Fibroblast of mammary gland (primary cell): ENCODE data around the gene DCAF10.
A peak's percentile ranks its signal among the peaks of the same experiment; 100 is the strongest.
"Not testable (repeated sequence)": the region's sequence is repeated elsewhere in the genome, so short reads cannot be mapped to it uniquely, and the experiment has no call there.

Source experiments
- DNase-seq: peaks from one replicate; pipeline ENCODE4 v3.0.0-alpha.2; 2010; ENCODE audit warnings: low read depth
- H3K4me3 ChIP-seq: 2 replicates; pipeline ENCODE4 v1.5.1; 2011; ENCODE audit warnings: low read depth, mild to moderate bottlenecking, low read length, moderate library complexity; ENCODE audit not compliant: control insufficient read depth
- CTCF ChIP-seq: conservative IDR thresholded peaks from 2 replicates; pipeline ENCODE4 v1.5.1; 2011; ENCODE audit warnings: low read depth, low read length, inconsistent platforms; ENCODE audit not compliant: control insufficient read depth, insufficient read depth

The DCAF10 gene

GRCh38 chr9:37908698-37909186 lies 108.1 kb downstream of the DCAF10 start:
- no peak overlapping the region for H3K4me3 ChIP-seq
- DNase-seq = peak; percentile 73
- no peak for TF ChIP-seq CTCF

DNA sequence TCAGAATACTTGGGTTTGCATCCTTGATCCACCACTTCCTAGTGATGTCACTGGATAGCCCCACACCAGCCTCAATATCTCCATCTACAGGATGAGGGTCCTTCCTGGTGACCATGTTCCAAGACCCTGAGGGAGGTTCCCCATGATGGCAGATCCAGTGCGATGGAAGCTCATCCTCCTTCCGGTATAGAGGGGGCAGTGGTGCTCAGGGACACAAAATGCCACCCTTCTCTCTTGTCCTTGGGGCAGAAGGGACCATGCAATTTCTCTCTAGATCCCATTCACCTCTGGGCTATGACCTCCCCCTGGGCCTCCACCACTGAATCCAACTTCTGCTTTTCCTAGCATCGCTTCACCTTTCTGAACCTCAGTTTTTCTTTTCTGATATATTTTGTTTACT lies 108.7 kb downstream of the DCAF10 start:
- no peak for DNase-seq
- no peak overlapping the region for H3K4me3 ChIP-seq
- TF ChIP-seq CTCF = no peak

GRCh38 chr9:37909836-37910235 lies 109.2 kb downstream of the DCAF10 start:
- not testable (repeated sequence) for H3K4me3 ChIP-seq, DNase-seq

GRCh38 chr9:37910271-37910670 lies 109.7 kb downstream of the DCAF10 start:
- TF ChIP-seq CTCF = no peak
- no peak overlapping the region for H3K4me3 ChIP-seq
- DNase-seq = no peak

DNA sequence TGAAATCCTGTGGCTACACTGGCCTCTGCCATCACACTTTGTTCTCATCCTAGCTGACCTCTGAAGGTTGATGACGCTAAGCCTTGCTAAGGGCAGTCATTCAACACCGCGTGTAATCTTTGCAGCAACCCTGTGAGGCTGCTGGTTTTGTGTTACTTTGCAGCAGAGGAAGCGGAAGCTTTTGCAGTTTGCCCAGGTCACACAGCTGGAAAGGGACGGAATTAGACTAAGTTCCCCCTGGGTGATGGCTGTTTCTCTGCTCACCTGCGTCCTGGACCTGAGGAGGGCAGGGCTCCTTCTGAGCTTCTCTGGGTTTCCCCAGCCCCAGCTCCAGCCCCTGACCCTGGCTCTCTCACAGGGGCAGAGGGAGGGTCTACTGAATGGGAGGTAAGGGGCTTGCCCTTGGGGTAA lies 110.7 kb downstream of the DCAF10 start:
- DNase-seq = peak; percentile 19
- no peak overlapping the region for H3K4me3 ChIP-seq
- no peak for TF ChIP-seq CTCF

- peak; percentile 99 for TF ChIP-seq CTCF
- DNase-seq = peak; percentile 72
- H3K4me3 ChIP-seq = no peak overlapping the region
Measured at GRCh38 chr9:37913480-37914153, 113.0 kb downstream of the DCAF10 start.

- no peak overlapping the region for H3K4me3 ChIP-seq
- no peak for DNase-seq
- TF ChIP-seq CTCF = no peak
Measured at GRCh38 chr9:37914154-37914551, 113.6 kb downstream of the DCAF10 start.
